ENCODE results near the gene ACSF2.

ACSF2 gene

GRCh38 chr17:50478391-50479381 is 52.7 kb downstream of the ACSF2 start, which contains the start of gene RSAD1:
Gene RSAD1, plus strand, starts transcription at chr17:50478860. Its CDS starts 25 bp downstream, at chr17:50478885.
- TF ChIP-seq TCF12 (IDR thresholded peaks at IDR 0.05; ENCODE audit: low read depth): peak; percentile 26; the same call in 1 of the 2 replicates
- TF ChIP-seq FOXM1 (IDR thresholded peaks at IDR 0.05; ENCODE audit: borderline replicate concordance, low read depth): no peak
- 0 out of 2 replicates have a peak, but pooled peaks have one; percentile 14 for TF ChIP-seq CREB1 (IDR thresholded peaks at IDR 0.05; ENCODE audit: low read depth)
- TF ChIP-seq TEAD4 (IDR thresholded peaks at IDR 0.05): peak; percentile 34; the same call in 1 of the 2 replicates
- 0 out of 2 replicates have a peak, but pooled peaks have one; percentile 28 for TF ChIP-seq NFIC (IDR thresholded peaks at IDR 0.05)
- TF ChIP-seq, protein P1, sequence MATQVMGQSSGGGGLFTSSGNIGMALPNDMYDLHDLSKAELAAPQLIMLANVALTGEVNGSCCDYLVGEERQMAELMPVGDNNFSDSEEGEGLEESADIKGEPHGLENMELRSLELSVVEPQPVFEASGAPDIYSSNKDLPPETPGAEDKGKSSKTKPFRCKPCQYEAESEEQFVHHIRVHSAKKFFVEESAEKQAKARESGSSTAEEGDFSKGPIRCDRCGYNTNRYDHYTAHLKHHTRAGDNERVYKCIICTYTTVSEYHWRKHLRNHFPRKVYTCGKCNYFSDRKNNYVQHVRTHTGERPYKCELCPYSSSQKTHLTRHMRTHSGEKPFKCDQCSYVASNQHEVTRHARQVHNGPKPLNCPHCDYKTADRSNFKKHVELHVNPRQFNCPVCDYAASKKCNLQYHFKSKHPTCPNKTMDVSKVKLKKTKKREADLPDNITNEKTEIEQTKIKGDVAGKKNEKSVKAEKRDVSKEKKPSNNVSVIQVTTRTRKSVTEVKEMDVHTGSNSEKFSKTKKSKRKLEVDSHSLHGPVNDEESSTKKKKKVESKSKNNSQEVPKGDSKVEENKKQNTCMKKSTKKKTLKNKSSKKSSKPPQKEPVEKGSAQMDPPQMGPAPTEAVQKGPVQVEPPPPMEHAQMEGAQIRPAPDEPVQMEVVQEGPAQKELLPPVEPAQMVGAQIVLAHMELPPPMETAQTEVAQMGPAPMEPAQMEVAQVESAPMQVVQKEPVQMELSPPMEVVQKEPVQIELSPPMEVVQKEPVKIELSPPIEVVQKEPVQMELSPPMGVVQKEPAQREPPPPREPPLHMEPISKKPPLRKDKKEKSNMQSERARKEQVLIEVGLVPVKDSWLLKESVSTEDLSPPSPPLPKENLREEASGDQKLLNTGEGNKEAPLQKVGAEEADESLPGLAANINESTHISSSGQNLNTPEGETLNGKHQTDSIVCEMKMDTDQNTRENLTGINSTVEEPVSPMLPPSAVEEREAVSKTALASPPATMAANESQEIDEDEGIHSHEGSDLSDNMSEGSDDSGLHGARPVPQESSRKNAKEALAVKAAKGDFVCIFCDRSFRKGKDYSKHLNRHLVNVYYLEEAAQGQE (IDR thresholded peaks at IDR 0.05; ENCODE audit: low read depth): peak; percentile 15; the same call in 1 of the 2 replicates
- peak; percentile 66; the same call in 1 of the 2 replicates for TF ChIP-seq TAF1 (IDR thresholded peaks at IDR 0.05; ENCODE audit: low read depth)
- TF ChIP-seq EGR1 (IDR thresholded peaks at IDR 0.05): no peak
- TF ChIP-seq, protein P2, sequence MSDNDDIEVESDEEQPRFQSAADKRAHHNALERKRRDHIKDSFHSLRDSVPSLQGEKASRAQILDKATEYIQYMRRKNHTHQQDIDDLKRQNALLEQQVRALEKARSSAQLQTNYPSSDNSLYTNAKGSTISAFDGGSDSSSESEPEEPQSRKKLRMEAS (IDR thresholded peaks at IDR 0.05): peak; percentile 91
- peak; percentile 72; the same call in 1 of the 2 replicates for TF ChIP-seq ZBTB7A (IDR thresholded peaks at IDR 0.05; ENCODE audit: low read depth)
- TF ChIP-seq USF1 (IDR thresholded peaks at IDR 0.05): peak; percentile 48
- TF ChIP-seq EP300 (IDR thresholded peaks at IDR 0.05; ENCODE audit: borderline replicate concordance): no peak
- TF ChIP-seq CEBPB (IDR thresholded peaks at IDR 0.05): no peak
- TF ChIP-seq YY1 (IDR thresholded peaks at IDR 0.05; ENCODE audit: low read depth): peak; percentile 87
- peak; percentile 58; the same call in 1 of the 2 replicates for TF ChIP-seq RAD21 (IDR thresholded peaks at IDR 0.05; ENCODE audit: low read depth)

DNA sequence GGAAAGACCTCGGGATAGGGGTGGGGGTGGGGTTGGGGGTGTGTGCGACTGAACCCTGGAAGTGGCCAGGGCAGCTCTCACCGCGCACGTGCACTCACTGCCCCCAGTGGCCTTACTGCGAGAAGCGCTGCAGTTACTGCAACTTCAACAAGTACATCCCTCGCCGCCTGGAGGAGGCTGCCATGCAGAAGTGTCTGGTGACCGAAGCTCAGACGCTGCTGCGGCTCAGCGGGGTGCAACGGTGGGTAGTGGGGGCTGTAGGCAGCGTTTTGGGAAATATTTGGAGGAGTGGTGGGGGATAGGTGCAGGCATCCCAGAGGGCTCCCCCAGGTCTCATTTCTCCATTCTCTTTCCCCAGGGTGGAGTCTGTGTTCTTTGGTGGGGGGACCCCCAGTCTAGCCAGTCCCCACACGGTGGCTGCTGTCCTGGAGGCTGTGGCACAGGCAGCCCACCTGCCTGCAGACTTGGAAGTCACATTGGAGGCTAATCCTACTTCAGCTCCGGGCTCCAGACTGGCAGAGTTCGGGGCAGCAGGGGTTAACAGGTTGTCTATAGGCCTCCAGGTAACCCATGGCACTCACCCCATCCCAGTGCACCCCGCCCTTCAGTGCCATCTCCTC is 53.6 kb downstream of the ACSF2 start:
- TF ChIP-seq, protein P2 (IDR thresholded peaks at IDR 0.05): peak; percentile 95
- TF ChIP-seq CREB1 (IDR thresholded peaks at IDR 0.05; ENCODE audit: low read depth) (no peak), USF1 (IDR thresholded peaks at IDR 0.05) (peak; percentile 53; the same call in 1 of the 2 replicates), TEAD4 (IDR thresholded peaks at IDR 0.05) (no peak), FOXM1 (IDR thresholded peaks at IDR 0.05; ENCODE audit: borderline replicate concordance, low read depth) (no peak), RAD21 (IDR thresholded peaks at IDR 0.05; ENCODE audit: low read depth) (peak; percentile 64)

GRCh38 chr17:50480142-50480764 is 54.2 kb downstream of the ACSF2 start:
- TF ChIP-seq ZBTB7A (IDR thresholded peaks at IDR 0.05; ENCODE audit: low read depth) (no peak), NFIC (IDR thresholded peaks at IDR 0.05) (no peak), CEBPB (IDR thresholded peaks at IDR 0.05) (no peak), RAD21 (IDR thresholded peaks at IDR 0.05; ENCODE audit: low read depth) (no peak), USF1 (IDR thresholded peaks at IDR 0.05) (no peak), FOXM1 (IDR thresholded peaks at IDR 0.05; ENCODE audit: borderline replicate concordance, low read depth) (no peak), YY1 (IDR thresholded peaks at IDR 0.05; ENCODE audit: low read depth) (no peak), TCF12 (IDR thresholded peaks at IDR 0.05; ENCODE audit: low read depth) (no peak), EP300 (IDR thresholded peaks at IDR 0.05; ENCODE audit: borderline replicate concordance) (no peak), CREB1 (IDR thresholded peaks at IDR 0.05; ENCODE audit: low read depth) (no peak), TAF1 (IDR thresholded peaks at IDR 0.05; ENCODE audit: low read depth) (no peak), TEAD4 (IDR thresholded peaks at IDR 0.05) (no peak), EGR1 (IDR thresholded peaks at IDR 0.05) (no peak)
- TF ChIP-seq, protein P2 (IDR thresholded peaks at IDR 0.05): no peak
- TF ChIP-seq, protein P1 (IDR thresholded peaks at IDR 0.05; ENCODE audit: low read depth): no peak
